RCC 7860 (cell line): ENCODE measurements around the gene FGF1.

Experiments used
- DNase-seq: peaks from one replicate; pipeline ENCODE4 v3.0.0-alpha.2; 2015; ENCODE audit warnings: low spot score
- FAIRE-seq: peaks from 2 replicates; lab custom pipeline; 2012; peaks lifted over from hg19 to GRCh38; lab: Jason Lieb, UNC

Gene FGF1

GRCh38 chr5:142697356-142698255, 11.7 kb upstream of the FGF1 start:
- FAIRE-seq (no peak), DNase-seq (no peak)

GRCh38 chr5:142696379-142696778, 10.5 kb upstream of the FGF1 start:
- no peak for FAIRE-seq

GRCh38 chr5:142694092-142694856, 8.4 kb upstream of the FGF1 start:
- FAIRE-seq = no peak
- no peak for DNase-seq

More at GRCh38 chr5:142696379-142696778, 10.5 kb upstream of the FGF1 start:
- no peak for DNase-seq

GRCh38 chr5:142692321-142692894, 6.5 kb upstream of the FGF1 start:
- DNase-seq (no peak), FAIRE-seq (no peak)

GRCh38 chr5:142690667-142691066, 4.8 kb upstream of the FGF1 start:
- no peak for FAIRE-seq
- no peak for DNase-seq

- DNase-seq = no peak
- FAIRE-seq = no peak
Measured at GRCh38 chr5:142689081-142689480, 3.2 kb upstream of the FGF1 start.

- no peak for FAIRE-seq
- no peak for DNase-seq
Measured at GRCh38 chr5:142688281-142688989, 2.5 kb upstream of the FGF1 start.

- FAIRE-seq (no peak), DNase-seq (no peak)
Measured at GRCh38 chr5:142686968-142687367, 1.1 kb upstream of the FGF1 start.

- DNase-seq (no peak), FAIRE-seq (no peak)
Measured at GRCh38 chr5:142686210-142686734, 382 bp upstream of the FGF1 start.

GRCh38 chr5:142684508-142685041, 1.3 kb downstream of the FGF1 start:
- FAIRE-seq (no peak), DNase-seq (no peak)

- DNase-seq (no peak), FAIRE-seq (no peak)
Measured at GRCh38 chr5:142683881-142684505, 1.9 kb downstream of the FGF1 start.

- FAIRE-seq (no peak), DNase-seq (no peak)
Measured at GRCh38 chr5:142683116-142683515, 2.8 kb downstream of the FGF1 start.

GRCh38 chr5:142680605-142681259, 5.2 kb downstream of the FGF1 start:
- DNase-seq = peak; percentile 36
- FAIRE-seq = peak; percentile 48

- FAIRE-seq = no peak
Measured at GRCh38 chr5:142679744-142680143, 6.1 kb downstream of the FGF1 start.

GRCh38 chr5:142678529-142678928, 7.4 kb downstream of the FGF1 start:
- FAIRE-seq = no peak
- DNase-seq = no peak

More at GRCh38 chr5:142679744-142680143, 6.1 kb downstream of the FGF1 start:
- no peak for DNase-seq

- FAIRE-seq = no peak
- DNase-seq = no peak
Measured at GRCh38 chr5:142677198-142677597, 8.7 kb downstream of the FGF1 start.

GRCh38 chr5:142676318-142676717, 9.6 kb downstream of the FGF1 start:
- DNase-seq (no peak), FAIRE-seq (no peak)

GRCh38 chr5:142674531-142675469, 11.1 kb downstream of the FGF1 start:
- DNase-seq = no peak
- no peak for FAIRE-seq
